Superior temporal gyrus (tissue), 1 donor: Measurements from ENCODE around the gene SHROOM3.

Experiments
- DNase-seq: peaks from one replicate; pipeline ENCODE4 v3.0.0-alpha.2; 2016; ENCODE audit errors: extremely low spot score

The SHROOM3 gene

GRCh38 chr4:76663824-76664223 is 228.8 kb downstream of the SHROOM3 start:
- no peak for DNase-seq

GRCh38 chr4:76665153-76665552 is 230.1 kb downstream of the SHROOM3 start:
- no peak for DNase-seq

GRCh38 chr4:76665721-76666120 is 230.7 kb downstream of the SHROOM3 start:
- no peak for DNase-seq

GRCh38 chr4:76666944-76667532 is 232.0 kb downstream of the SHROOM3 start:
- no peak for DNase-seq

- no peak for DNase-seq
Observed at GRCh38 chr4:76670631-76671030, 235.6 kb downstream of the SHROOM3 start.

GRCh38 chr4:76673362-76673761 is 238.3 kb downstream of the SHROOM3 start:
- no peak for DNase-seq

- DNase-seq, result no peak
Observed at GRCh38 chr4:76674983-76675382, 240.0 kb downstream of the SHROOM3 start.

GRCh38 chr4:76677571-76678326 is 242.7 kb downstream of the SHROOM3 start:
- DNase-seq, result no peak

- no peak for DNase-seq
Observed at GRCh38 chr4:76679691-76680090, 244.7 kb downstream of the SHROOM3 start.

GRCh38 chr4:76680952-76681351 is 245.9 kb downstream of the SHROOM3 start:
- DNase-seq, result no peak

- DNase-seq, result no peak
Observed at GRCh38 chr4:76681996-76682395, 247.0 kb downstream of the SHROOM3 start.

GRCh38 chr4:76683144-76683543 is 248.1 kb downstream of the SHROOM3 start:
- DNase-seq, result no peak

- DNase-seq, result no peak
Observed at GRCh38 chr4:76687746-76688448, 252.9 kb downstream of the SHROOM3 start.

- DNase-seq, result no peak
Observed at GRCh38 chr4:76688619-76689144, 253.7 kb downstream of the SHROOM3 start.

- DNase-seq, result no peak
Observed at GRCh38 chr4:76689145-76689817, 254.3 kb downstream of the SHROOM3 start.

GRCh38 chr4:76690011-76690905 is 255.2 kb downstream of the SHROOM3 start:
- DNase-seq, result no peak

GRCh38 chr4:76690906-76691275 is 255.9 kb downstream of the SHROOM3 start:
- no peak for DNase-seq

- DNase-seq, result no peak
Observed at GRCh38 chr4:76691807-76692582, 257.0 kb downstream of the SHROOM3 start.

- DNase-seq, result no peak
Observed at GRCh38 chr4:76692761-76693160, 257.7 kb downstream of the SHROOM3 start.

- no peak for DNase-seq
Observed at GRCh38 chr4:76694056-76694455, 259.0 kb downstream of the SHROOM3 start.
